Measurements from ENCODE around the gene PLCB2. TPM values are rescaled to one million over a fixed set of nuclear protein-coding genes. Genes with fewer than 3 reads are reported as not detected.

PLCB2 gene
- total and polyA plus RNA-seq, 8 donors, result 13.5 to 86.4 (median 14.9) TPM

- TF ChIP-seq CTCF (IDR thresholded peaks at IDR 0.05), result no peak
- H3K27ac ChIP-seq, result no peak overlapping the region
- H3K27me3 ChIP-seq, result peaks cover 19 to 38% of the 10 kb centered on the region in 2 donors
- H3K4me3 ChIP-seq, result no peak overlapping the region
- intact Hi-C loops (cut with DNase I), result loop anchor here in 1 of 2 donors (2.0 kb wide), 1 partner anchor 57 kb away; no protein-coding TSS in a partner anchor
- H3K36me3 ChIP-seq, result no peaks in the 10 kb centered on the region
- DNase-seq (peak in 1 of 4 donors; percentile 60), ATAC-seq (no peak)
- H3K4me1 ChIP-seq, result peaks cover 6 to 36% of the 10 kb centered on the region in 2 donors
- H3K9me3 ChIP-seq, result no peaks in the 10 kb centered on the region
These were observed 31.8 kb downstream of the PLCB2 start for GRCh38 chr15:40275954-40276353.

GRCh38 chr15:40275523-40275922, 32.2 kb downstream of the PLCB2 start:
- no peak for TF ChIP-seq CTCF (IDR thresholded peaks at IDR 0.05)
- ATAC-seq, result no peak
- DNase-seq, result no peak

GRCh38 chr15:40274350-40275274, 33.1 kb downstream of the PLCB2 start:
- peak; percentile 84 for ATAC-seq
- peaks cover 6 to 24% of the 10 kb centered on the region in 2 donors for H3K27me3 ChIP-seq
- TF ChIP-seq CTCF (IDR thresholded peaks at IDR 0.05), result peak; percentile 99 to 100
- no peak overlapping the region for H3K4me3 ChIP-seq
- no peaks in the 10 kb centered on the region for H3K9me3 ChIP-seq
- no peak overlapping the region for H3K27ac ChIP-seq
- peak; percentile 56 to 95 (median 84) for DNase-seq
- H3K4me1 ChIP-seq, result peaks cover 3 to 31% of the 10 kb centered on the region in 2 donors
- intact Hi-C loops (cut with DNase I), result loop anchor here in 1 of 2 donors (2.0 to 5.0 kb wide), 2 partner anchors 56 to 227 kb away; no protein-coding TSS in a partner anchor
- no peaks in the 10 kb centered on the region for H3K36me3 ChIP-seq

More at GRCh38 chr15:40275523-40275922, 32.2 kb downstream of the PLCB2 start:
- Histone ChIP-seq H3K9me3 (no peaks in the 10 kb centered on the region), H3K4me3 (no peak overlapping the region), H3K27me3 (peaks cover 15 to 34% of the 10 kb centered on the region in 2 donors), H3K27ac (no peak overlapping the region), H3K4me1 (peaks cover 6 to 36% of the 10 kb centered on the region in 2 donors), H3K36me3 (no peaks in the 10 kb centered on the region)
- intact Hi-C loops (cut with DNase I), result loop anchor here in 1 of 2 donors (2.0 kb wide), 1 partner anchor 57 kb away; no protein-coding TSS in a partner anchor

- Histone ChIP-seq H3K27ac (no peak overlapping the region), H3K9me3 (no peaks in the 10 kb centered on the region), H3K4me3 (no peak overlapping the region), H3K27me3 (peaks cover 0 to 13% of the 10 kb centered on the region in 2 donors), H3K36me3 (no peaks in the 10 kb centered on the region), H3K4me1 (peaks cover 0 to 22% of the 10 kb centered on the region in 2 donors)
- no peak for ATAC-seq
- intact Hi-C loops (cut with DNase I), result loop anchor here in 1 of 2 donors (5.0 kb wide), 1 partner anchor 226 kb away; no protein-coding TSS in a partner anchor
- DNase-seq, result no peak
- no peak for TF ChIP-seq CTCF (IDR thresholded peaks at IDR 0.05)
These were observed 34.3 kb downstream of the PLCB2 start for GRCh38 chr15:40273428-40273827.

All from left lung (tissue), 10 donors.